ENCODE data around the gene CNTFR.

CNTFR gene

GRCh38 chr9:34623374-34624235, 34.1 kb upstream of the CNTFR start:
- Mint-ChIP-seq H3K4me1 (peaks cover 27% of the 10 kb centered on the region), H3K4me3 (peak overlapping the region in 2 of 3 experiments; percentile 43 to 53), H3K9me3 (no peaks in the 10 kb centered on the region), H3K27me3 (ENCODE audit: low read depth) (peaks cover 65% of the 10 kb centered on the region), H3K36me3 (ENCODE audit: low read depth) (no peaks in the 10 kb centered on the region), H3K27ac (no peak overlapping the region)
- no peak for TF ChIP-seq CTCF (IDR thresholded peaks at IDR 0.05; ENCODE audit: unreplicated experiment in 3 of 3)

DNA sequence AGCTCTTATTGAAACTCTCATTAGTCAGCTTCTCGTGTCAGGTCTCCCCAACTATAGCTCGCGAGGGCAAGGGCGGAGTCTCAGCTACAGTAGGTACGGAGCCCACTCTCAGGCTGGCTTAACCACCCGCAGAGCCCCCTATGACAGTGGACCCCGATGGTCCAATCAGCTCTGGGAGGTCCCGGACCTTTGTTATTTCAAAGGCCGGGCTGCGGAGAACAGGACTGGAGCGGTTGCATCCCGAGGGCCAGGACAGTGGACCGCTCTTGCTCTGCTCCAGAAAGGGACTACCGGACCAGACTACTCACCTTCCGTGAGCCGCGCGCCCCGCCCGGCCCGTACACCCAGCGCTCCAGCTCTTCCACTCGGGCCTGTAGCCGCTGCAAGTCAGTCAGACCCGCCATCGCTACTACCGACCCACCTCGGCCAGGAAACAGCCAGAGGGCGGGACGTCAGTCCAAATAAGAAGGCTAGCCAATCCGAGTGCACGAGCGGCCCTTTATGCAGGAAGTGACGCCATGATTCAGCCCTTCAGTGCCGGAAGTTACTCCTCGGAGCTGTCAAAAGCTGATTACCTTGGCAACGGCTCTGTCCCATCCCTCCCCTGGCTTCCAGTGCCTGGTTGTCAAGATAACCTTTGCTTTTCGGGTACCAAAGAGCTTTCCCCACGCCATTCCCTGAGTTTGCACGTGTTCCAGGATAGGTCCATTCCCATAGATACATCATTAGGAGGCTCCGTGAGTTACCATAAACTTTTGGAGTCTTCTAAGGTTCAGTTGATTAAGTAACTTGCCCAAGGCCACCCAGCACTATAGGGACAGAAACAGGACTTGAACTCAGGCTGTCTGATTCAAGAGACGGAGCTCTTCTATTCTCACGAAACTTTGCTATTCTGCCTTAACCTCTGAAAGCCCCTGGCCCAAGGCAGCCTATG, 30.8 kb upstream of the CNTFR start, which contains the start of gene DCTN3:
Gene DCTN3, minus strand, starts transcription at position 435 of the 934 bp plus-strand sequence. Its CDS starts 31 bp downstream, at position 404.
- peaks cover 10% of the 10 kb centered on the region for H3K36me3 Mint-ChIP-seq (ENCODE audit: low read depth)
- peak within 1 kb of the TSS; percentile 90 to 96 (median 95) for H3K4me3 Mint-ChIP-seq
- H3K9me3 Mint-ChIP-seq = no peaks in the 10 kb centered on the region
- H3K4me1 Mint-ChIP-seq = peaks cover 20% of the 10 kb centered on the region
- peaks cover 32% of the 10 kb centered on the region for H3K27me3 Mint-ChIP-seq (ENCODE audit: low read depth)
- H3K27ac Mint-ChIP-seq = peak within 1 kb of the TSS; percentile 14 to 65 (median 25)
- no peak for TF ChIP-seq CTCF (IDR thresholded peaks at IDR 0.05; ENCODE audit: unreplicated experiment in 3 of 3)

GRCh38 chr9:34615132-34615531, 25.6 kb upstream of the CNTFR start:
- Mint-ChIP-seq H3K27ac (no peak overlapping the region), H3K9me3 (no peaks in the 10 kb centered on the region), H3K4me3 (peak overlapping the region in 1 of 3 experiments; percentile 38), H3K4me1 (peaks cover 31% of the 10 kb centered on the region), H3K27me3 (ENCODE audit: low read depth) (no peaks in the 10 kb centered on the region), H3K36me3 (ENCODE audit: low read depth) (peaks cover 16% of the 10 kb centered on the region)
- TF ChIP-seq CTCF (IDR thresholded peaks at IDR 0.05; ENCODE audit: unreplicated experiment in 3 of 3) = no peak

GRCh38 chr9:34612788-34613390, 23.4 kb upstream of the CNTFR start:
- Mint-ChIP-seq H3K27ac (peak overlapping the region; percentile 26 to 86 (median 85)), H3K4me3 (peak overlapping the region; percentile 84 to 91 (median 90)), H3K9me3 (no peaks in the 10 kb centered on the region), H3K4me1 (peaks cover 21% of the 10 kb centered on the region), H3K27me3 (ENCODE audit: low read depth) (no peaks in the 10 kb centered on the region), H3K36me3 (ENCODE audit: low read depth) (peaks cover 16% of the 10 kb centered on the region)
- peak; percentile 81 to 87 (median 82) for TF ChIP-seq CTCF (IDR thresholded peaks at IDR 0.05; ENCODE audit: unreplicated experiment in 3 of 3)

- no peaks in the 10 kb centered on the region for H3K27me3 Mint-ChIP-seq (ENCODE audit: low read depth)
- H3K4me3 Mint-ChIP-seq = peak within 1 kb of the TSS; percentile 84 to 91 (median 90)
Measured at GRCh38 chr9:34611811-34612787, 22.6 kb upstream of the CNTFR start, which contains the start of gene RPP25L. Gene RPP25L, minus strand, starts transcription at chr9:34612097. Its CDS starts 801 bp downstream, at chr9:34611296.

More at GRCh38 chr9:34611811-34612787, 22.6 kb upstream of the CNTFR start, which contains the start of gene RPP25L:
- H3K36me3 Mint-ChIP-seq (ENCODE audit: low read depth) = peaks cover 16% of the 10 kb centered on the region
- peaks cover 21% of the 10 kb centered on the region for H3K4me1 Mint-ChIP-seq
- no peaks in the 10 kb centered on the region for H3K9me3 Mint-ChIP-seq
- H3K27ac Mint-ChIP-seq = peak within 1 kb of the TSS; percentile 85 to 86 (median 85)
- no peak for TF ChIP-seq CTCF (IDR thresholded peaks at IDR 0.05; ENCODE audit: unreplicated experiment in 3 of 3)

Measured in nephron (organoid).